Measurements from ENCODE around the gene ZNF582.

Gene ZNF582

DNA sequence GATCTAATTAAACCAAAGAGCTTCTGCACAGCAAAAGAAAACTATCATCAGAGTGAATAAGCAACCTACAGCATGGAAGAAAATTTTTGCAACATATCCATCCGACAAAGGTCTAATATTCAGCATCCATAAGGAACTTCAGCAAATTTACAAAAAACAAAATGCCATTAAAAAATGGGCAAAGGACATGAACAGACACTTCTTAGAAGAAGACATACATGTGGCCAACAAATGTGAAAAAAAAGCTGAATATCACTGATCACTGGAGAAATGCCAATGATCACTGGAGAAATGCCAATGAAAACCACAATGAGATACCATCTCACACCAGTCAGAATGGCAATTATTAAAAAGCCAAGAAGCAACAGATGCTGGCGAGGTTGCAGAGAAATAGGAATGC is 32.5 kb downstream of the ZNF582 start (continued):
- TF ChIP-seq, protein P1, sequence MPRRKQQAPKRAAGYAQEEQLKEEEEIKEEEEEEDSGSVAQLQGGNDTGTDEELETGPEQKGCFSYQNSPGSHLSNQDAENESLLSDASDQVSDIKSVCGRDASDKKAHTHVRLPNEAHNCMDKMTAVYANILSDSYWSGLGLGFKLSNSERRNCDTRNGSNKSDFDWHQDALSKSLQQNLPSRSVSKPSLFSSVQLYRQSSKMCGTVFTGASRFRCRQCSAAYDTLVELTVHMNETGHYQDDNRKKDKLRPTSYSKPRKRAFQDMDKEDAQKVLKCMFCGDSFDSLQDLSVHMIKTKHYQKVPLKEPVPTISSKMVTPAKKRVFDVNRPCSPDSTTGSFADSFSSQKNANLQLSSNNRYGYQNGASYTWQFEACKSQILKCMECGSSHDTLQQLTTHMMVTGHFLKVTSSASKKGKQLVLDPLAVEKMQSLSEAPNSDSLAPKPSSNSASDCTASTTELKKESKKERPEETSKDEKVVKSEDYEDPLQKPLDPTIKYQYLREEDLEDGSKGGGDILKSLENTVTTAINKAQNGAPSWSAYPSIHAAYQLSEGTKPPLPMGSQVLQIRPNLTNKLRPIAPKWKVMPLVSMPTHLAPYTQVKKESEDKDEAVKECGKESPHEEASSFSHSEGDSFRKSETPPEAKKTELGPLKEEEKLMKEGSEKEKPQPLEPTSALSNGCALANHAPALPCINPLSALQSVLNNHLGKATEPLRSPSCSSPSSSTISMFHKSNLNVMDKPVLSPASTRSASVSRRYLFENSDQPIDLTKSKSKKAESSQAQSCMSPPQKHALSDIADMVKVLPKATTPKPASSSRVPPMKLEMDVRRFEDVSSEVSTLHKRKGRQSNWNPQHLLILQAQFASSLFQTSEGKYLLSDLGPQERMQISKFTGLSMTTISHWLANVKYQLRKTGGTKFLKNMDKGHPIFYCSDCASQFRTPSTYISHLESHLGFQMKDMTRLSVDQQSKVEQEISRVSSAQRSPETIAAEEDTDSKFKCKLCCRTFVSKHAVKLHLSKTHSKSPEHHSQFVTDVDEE (CRISPR knock-in tag; IDR thresholded peaks at IDR 0.05), result no peak

DNA sequence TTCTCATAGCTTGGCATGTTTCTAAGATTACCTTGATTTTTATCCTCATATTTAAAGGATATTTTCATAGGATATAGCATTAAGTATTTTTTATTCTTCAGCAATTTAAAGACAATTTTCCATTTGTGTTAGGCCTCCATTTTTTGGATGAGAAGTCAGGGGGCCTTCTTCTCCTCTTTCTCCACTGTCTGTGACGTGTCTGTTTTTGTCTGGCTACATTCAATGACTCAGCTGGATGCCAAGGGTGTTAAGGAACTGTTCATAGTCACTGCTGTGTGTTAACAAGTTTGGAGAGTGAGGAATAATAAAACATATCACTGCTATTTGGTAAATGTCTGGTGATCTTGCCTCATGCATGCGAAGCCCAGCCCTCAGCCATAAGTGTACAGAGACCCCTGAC is 36.4 kb downstream of the ZNF582 start:
- ATAC-seq, result no peak

DNA sequence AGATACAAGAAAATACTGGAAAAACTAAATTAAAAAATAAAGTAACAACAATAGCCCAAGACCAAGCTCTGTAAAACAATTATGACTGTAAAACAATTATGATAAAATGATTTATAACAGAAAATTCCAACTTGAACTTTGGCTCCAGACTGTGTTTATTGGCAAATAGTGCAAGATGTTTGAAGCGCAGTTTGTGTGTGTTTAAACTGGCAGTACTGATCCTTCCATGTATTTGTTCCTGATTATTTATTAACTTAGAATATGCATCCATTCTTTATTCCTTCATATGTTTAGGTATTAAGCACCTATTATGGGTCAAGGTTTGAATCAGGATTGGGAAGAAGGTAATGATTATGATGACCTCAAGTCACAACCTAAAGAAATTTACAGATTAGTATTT is 37.8 kb downstream of the ZNF582 start:
- no peak for ATAC-seq
- TF ChIP-seq, protein P1 (CRISPR knock-in tag; IDR thresholded peaks at IDR 0.05), result no peak

More for the DNA sequence above, 36.4 kb downstream of the ZNF582 start:
- TF ChIP-seq OSR1 (CRISPR knock-in tag; IDR thresholded peaks at IDR 0.05) (no peak), ZFP3 (CRISPR knock-in tag; IDR thresholded peaks at IDR 0.05) (no peak)

DNA sequence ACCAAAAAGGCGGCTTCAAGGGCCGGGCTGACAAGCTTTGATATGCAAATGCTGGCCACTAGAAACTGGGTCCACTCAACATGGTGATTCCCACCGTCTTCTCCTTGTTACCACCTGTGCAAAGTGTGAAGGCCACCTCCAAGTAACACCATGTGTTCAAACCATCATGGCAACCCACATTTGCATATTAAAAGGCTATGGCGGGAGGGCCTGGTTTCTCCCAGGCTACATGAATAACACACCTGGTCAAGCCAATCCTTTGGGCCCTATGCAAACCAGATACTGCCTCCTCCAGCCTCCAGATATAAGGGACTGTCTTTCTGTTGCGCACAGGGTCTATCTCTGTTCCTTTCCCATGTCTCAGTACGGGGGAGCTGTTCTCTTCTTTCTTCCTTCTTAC is 42.1 kb downstream of the ZNF582 start:
- ATAC-seq, result no peak

GRCh38 chr19:56350416-56351045 is 42.8 kb downstream of the ZNF582 start:
- TF ChIP-seq, protein P1 (CRISPR knock-in tag; IDR thresholded peaks at IDR 0.05), result no peak
- TF ChIP-seq OSR1 (CRISPR knock-in tag; IDR thresholded peaks at IDR 0.05) (no peak), ESRRG (CRISPR knock-in tag; IDR thresholded peaks at IDR 0.05) (no peak), GLIS3 (CRISPR knock-in tag; IDR thresholded peaks at IDR 0.05) (no peak), ZNF565 (CRISPR knock-in tag; conservative IDR thresholded peaks at IDR 0.05; ENCODE audit: low read depth) (no peak)
- peak; percentile 38; the same call in 1 of the 3 replicates for ATAC-seq

More for the DNA sequence above, 42.1 kb downstream of the ZNF582 start:
- TF ChIP-seq ESRRG (CRISPR knock-in tag; IDR thresholded peaks at IDR 0.05), result no peak
- TF ChIP-seq PPARA (CRISPR knock-in tag; IDR thresholded peaks at IDR 0.05; ENCODE audit: borderline replicate concordance), result no peak
- TF ChIP-seq ZNF70 (CRISPR knock-in tag; IDR thresholded peaks at IDR 0.05), result no peak
- TF ChIP-seq SNAI2 (CRISPR knock-in tag; IDR thresholded peaks at IDR 0.05), result no peak
- TF ChIP-seq TOX (CRISPR knock-in tag; IDR thresholded peaks at IDR 0.05; ENCODE audit: borderline replicate concordance), result no peak
- TF ChIP-seq, protein P2, sequence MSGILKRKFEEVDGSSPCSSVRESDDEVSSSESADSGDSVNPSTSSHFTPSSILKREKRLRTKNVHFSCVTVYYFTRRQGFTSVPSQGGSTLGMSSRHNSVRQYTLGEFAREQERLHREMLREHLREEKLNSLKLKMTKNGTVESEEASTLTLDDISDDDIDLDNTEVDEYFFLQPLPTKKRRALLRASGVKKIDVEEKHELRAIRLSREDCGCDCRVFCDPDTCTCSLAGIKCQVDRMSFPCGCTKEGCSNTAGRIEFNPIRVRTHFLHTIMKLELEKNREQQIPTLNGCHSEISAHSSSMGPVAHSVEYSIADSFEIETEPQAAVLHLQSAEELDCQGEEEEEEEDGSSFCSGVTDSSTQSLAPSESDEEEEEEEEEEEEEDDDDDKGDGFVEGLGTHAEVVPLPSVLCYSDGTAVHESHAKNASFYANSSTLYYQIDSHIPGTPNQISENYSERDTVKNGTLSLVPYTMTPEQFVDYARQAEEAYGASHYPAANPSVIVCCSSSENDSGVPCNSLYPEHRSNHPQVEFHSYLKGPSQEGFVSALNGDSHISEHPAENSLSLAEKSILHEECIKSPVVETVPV (CRISPR knock-in tag; IDR thresholded peaks at IDR 0.05), result no peak
- TF ChIP-seq ISL1 (CRISPR knock-in tag; IDR thresholded peaks at IDR 0.05), result no peak
- no peak for TF ChIP-seq ZC3H10 (CRISPR knock-in tag; IDR thresholded peaks at IDR 0.05)
- TF ChIP-seq GLIS3 (CRISPR knock-in tag; IDR thresholded peaks at IDR 0.05), result no peak
- TF ChIP-seq OSR1 (CRISPR knock-in tag; IDR thresholded peaks at IDR 0.05), result no peak
- no peak for TF ChIP-seq ARNTL (CRISPR knock-in tag; IDR thresholded peaks at IDR 0.05; ENCODE audit: borderline replicate concordance, low read depth)
